Mesothelial cell of epicardium (in vitro differentiated cells): ENCODE data around the gene HLA-DQA1. TPM values are rescaled to one million over a fixed set of nuclear protein-coding genes. Genes with fewer than 3 reads are reported as not detected.
"Not testable (repeated sequence)": the region's sequence is repeated elsewhere in the genome, so short reads cannot be mapped to it uniquely, and the experiment has no call there.

ENCODE experiments used
- DNase-seq, 2 experiments: peaks; one replicate each; pipeline ENCODE4 v3.0.0; 2021; ENCODE audit warnings: low spot score in 2 of 2; ENCODE audit not compliant: unreplicated experiment in 2 of 2
- H3K27ac Mint-ChIP-seq: 2 replicates; pipeline ENCODE4 v1.8.0; 2021; ENCODE audit warnings: mixed read lengths
- H3K27me3 Mint-ChIP-seq: 2 replicates; pipeline ENCODE4 v1.8.0; 2021; ENCODE audit warnings: low read depth, mixed read lengths
- H3K36me3 Mint-ChIP-seq: 2 replicates; pipeline ENCODE4 v1.8.0; 2021; ENCODE audit warnings: mixed read lengths
- H3K4me1 Mint-ChIP-seq: 2 replicates; pipeline ENCODE4 v1.8.0; 2021; ENCODE audit warnings: mixed read lengths
- H3K4me3 Mint-ChIP-seq: 2 replicates; pipeline ENCODE4 v1.8.0; 2021; ENCODE audit warnings: mild to moderate bottlenecking, moderate library complexity, mixed read lengths
- H3K9me3 Mint-ChIP-seq: 2 replicates; pipeline ENCODE4 v1.8.0; 2021; ENCODE audit warnings: mixed read lengths
- total RNA-seq: library from RNA; stranded (reverse); gene quantifications from 3 replicates; pipeline ENCODE4 v1.2.1, GENCODE V29; 2021
- TF ChIP-seq, protein P1 (sequence below): fragments of 200-600 bp; sonication (generic); IDR thresholded peaks from one replicate; pipeline ENCODE4 v1.5.0; 2021; ENCODE audit warnings: antibody characterized with exemption; ENCODE audit not compliant: unreplicated experiment

HLA-DQA1 gene
- total RNA-seq, 1 donor from 2014 or later = not detected

DNA sequence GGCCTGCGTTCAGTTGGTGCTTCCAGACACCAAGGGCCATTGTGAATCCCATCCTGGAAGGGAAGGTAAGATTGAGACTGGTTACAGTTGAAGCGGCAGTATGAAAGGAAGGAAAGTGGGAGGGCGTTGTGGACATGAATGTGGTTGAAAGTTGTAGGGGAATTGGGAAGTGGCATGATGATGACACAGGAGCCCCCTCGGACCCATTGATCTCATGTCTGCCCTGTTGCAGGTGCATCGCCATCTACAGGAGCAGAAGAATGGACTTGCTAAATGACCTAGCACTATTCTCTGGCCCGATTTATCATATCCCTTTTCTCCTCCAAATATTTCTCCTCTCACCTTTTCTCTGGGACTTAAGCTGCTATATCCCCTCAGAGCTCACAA is 5.5 kb downstream of the HLA-DQA1 start:
- Mint-ChIP-seq H3K9me3 (no peaks in the 10 kb centered on the region), H3K4me3 (no peak overlapping the region), H3K27ac (no peak overlapping the region), H3K36me3 (no peaks in the 10 kb centered on the region), H3K4me1 (no peaks in the 10 kb centered on the region), H3K27me3 (peaks cover 4% of the 10 kb centered on the region)
- TF ChIP-seq, protein P1, sequence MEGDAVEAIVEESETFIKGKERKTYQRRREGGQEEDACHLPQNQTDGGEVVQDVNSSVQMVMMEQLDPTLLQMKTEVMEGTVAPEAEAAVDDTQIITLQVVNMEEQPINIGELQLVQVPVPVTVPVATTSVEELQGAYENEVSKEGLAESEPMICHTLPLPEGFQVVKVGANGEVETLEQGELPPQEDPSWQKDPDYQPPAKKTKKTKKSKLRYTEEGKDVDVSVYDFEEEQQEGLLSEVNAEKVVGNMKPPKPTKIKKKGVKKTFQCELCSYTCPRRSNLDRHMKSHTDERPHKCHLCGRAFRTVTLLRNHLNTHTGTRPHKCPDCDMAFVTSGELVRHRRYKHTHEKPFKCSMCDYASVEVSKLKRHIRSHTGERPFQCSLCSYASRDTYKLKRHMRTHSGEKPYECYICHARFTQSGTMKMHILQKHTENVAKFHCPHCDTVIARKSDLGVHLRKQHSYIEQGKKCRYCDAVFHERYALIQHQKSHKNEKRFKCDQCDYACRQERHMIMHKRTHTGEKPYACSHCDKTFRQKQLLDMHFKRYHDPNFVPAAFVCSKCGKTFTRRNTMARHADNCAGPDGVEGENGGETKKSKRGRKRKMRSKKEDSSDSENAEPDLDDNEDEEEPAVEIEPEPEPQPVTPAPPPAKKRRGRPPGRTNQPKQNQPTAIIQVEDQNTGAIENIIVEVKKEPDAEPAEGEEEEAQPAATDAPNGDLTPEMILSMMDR = no peak
- DNase-seq = no peak

DNA sequence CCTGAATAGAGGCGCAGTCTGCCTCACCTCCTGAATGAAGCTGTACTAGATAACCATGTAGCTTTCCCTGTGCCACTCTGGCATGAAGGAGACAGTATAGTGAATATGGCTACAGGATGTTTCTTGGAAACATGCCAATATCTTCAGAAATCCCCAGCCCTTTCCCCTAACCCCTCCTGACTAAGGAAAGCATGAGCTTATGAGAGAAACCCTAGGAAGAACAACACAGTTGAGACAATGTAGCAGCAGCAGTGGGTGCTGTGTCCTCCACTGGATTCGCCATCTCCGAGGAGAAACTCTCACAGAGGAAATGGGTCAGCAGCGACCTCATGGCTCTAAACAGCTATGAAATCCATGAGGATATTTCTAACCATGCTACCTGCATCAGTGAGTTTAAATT is 6.7 kb downstream of the HLA-DQA1 start:
- H3K9me3 Mint-ChIP-seq = peaks cover 5% of the 10 kb centered on the region

DNA sequence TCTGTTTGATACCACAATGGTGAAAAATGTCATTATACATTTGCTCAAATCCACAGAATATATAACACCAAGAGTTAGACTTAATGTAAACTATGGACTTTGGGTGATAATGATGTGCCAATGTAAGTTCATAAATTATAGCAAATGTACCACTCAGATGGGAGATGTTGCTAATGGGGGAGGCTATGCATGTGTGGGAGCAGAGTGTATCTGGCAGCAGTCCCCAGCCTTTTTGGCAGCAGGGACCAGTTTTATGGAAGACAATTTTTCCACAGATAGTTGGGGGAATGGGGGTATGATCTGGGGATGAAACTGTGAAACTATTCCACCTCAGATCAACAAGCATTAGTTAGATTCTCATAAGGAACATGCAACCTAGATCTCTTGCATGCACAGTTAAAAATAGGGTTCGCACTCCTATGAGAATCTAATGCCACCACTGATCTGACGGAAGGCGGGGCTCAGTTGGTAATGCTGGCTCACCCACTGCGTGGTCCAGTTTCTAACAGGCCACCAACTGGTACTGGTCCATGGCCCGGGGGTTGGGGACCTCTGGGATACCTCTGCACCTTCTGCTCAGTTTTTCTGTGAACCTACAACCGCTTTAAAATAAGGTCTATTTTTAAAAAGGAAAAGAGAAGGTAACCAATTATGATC is 8.0 kb downstream of the HLA-DQA1 start:
- H3K27ac Mint-ChIP-seq = no peak overlapping the region
- H3K4me1 Mint-ChIP-seq = no peaks in the 10 kb centered on the region
- no peaks in the 10 kb centered on the region for H3K36me3 Mint-ChIP-seq
- H3K9me3 Mint-ChIP-seq = peaks cover 9% of the 10 kb centered on the region
- TF ChIP-seq, protein P1 = no peak
- peaks cover 2% of the 10 kb centered on the region for H3K27me3 Mint-ChIP-seq
- no peak for DNase-seq
- H3K4me3 Mint-ChIP-seq = no peak overlapping the region

More for the DNA sequence above, 6.7 kb downstream of the HLA-DQA1 start:
- no peak overlapping the region for H3K27ac Mint-ChIP-seq
- H3K4me1 Mint-ChIP-seq = no peaks in the 10 kb centered on the region
- no peak for DNase-seq
- no peak overlapping the region for H3K4me3 Mint-ChIP-seq
- TF ChIP-seq, protein P1 = no peak
- peaks cover 2% of the 10 kb centered on the region for H3K27me3 Mint-ChIP-seq
- H3K36me3 Mint-ChIP-seq = no peaks in the 10 kb centered on the region

DNA sequence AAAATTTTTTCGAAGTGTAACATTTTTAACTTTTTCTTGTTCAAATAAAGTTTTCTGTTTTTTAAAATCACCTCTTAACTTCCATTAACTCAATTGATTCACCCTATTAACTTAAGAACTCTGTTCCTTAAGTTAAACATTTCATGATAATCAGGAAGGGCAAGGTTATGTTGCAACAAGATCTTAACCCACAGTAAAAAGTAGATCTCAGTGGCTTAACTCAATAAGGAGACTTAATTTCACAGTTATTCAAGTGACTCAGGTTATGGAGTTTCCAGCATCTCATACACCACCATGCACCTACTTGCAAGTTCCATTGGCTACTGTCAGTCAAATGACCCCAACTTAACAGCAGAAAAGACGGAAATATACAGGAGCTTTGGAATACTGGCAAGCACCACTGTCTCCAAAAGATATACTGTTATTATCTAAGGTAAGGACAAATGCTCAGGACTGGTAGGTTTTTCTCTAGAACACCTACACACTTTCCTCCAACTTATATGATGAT is 18.1 kb downstream of the HLA-DQA1 start:
- peaks cover 4% of the 10 kb centered on the region for H3K4me1 Mint-ChIP-seq

DNA sequence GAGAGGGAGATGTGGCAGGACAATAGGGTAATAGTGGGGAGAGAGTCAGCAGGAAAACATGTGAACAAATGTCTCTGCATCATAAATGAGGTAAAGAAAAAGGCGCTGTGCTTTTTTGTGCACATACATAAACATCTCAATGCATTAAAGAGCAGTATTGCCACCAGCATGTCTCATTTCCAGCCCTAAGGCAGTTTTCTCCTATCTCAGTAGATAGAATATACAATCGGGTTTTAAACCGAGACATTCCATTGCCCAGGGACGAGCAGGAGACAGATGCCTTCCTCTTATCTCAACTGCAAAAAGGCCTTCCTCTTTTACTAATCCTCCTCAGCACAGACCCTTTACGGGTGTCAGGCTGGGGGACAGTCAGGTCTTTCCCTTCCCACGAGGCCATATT is 20.1 kb downstream of the HLA-DQA1 start:
- H3K9me3 Mint-ChIP-seq, H3K36me3 Mint-ChIP-seq, H3K4me3 Mint-ChIP-seq, H3K4me1 Mint-ChIP-seq, DNase-seq: not testable (repeated sequence)
- Mint-ChIP-seq H3K27me3 (peaks cover 10% of the 10 kb centered on the region), H3K27ac (peak overlapping the region; percentile 31)

More for the DNA sequence above, 18.1 kb downstream of the HLA-DQA1 start:
- Mint-ChIP-seq H3K27me3 (peaks cover 10% of the 10 kb centered on the region), H3K27ac (no peak overlapping the region), H3K36me3 (no peaks in the 10 kb centered on the region), H3K9me3 (peaks cover 8% of the 10 kb centered on the region), H3K4me3 (no peak overlapping the region)
- no peak for DNase-seq
- TF ChIP-seq, protein P1 = no peak

DNA sequence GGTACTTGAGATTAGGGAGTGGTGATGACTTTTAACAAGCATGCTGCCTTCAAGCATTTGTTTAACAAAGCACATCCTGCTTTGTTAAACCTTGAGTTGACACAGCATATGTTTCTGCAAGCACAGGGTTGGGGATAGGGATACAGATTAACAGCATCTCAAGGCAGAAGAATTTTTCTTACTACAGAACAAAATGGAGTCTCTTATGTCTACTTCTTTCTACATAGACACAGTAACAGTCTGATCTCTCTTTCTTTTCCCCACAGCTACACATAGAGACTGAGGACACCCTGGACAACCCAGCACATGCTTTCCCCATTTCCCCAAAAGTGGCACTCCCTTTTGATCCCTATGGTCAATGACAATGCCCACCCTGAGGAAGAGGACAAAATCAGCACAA is 20.6 kb downstream of the HLA-DQA1 start:
- not testable (repeated sequence) for H3K36me3 Mint-ChIP-seq, H3K9me3 Mint-ChIP-seq, DNase-seq, H3K4me1 Mint-ChIP-seq, H3K4me3 Mint-ChIP-seq
- Mint-ChIP-seq H3K27me3 (peaks cover 12% of the 10 kb centered on the region), H3K27ac (peak overlapping the region; percentile 31)
